ENCODE data around the gene APOBEC4. TPM values are rescaled to one million over a fixed set of nuclear protein-coding genes. Genes with fewer than 3 reads are reported as not detected.

Gene APOBEC4
- total RNA-seq, 2 donors from 2014 or later: not detected

- TF ChIP-seq CTCF (conservative IDR thresholded peaks at IDR 0.05): no peak
- Histone ChIP-seq H3K9ac (ENCODE audit: extremely low read depth, low read length, poor library complexity, severe bottlenecking) (peak overlapping the region; percentile 60), H3K4me3 (ENCODE audit: low read length) (peak overlapping the region; percentile 91), H3K36me3 (ENCODE audit: control insufficient read depth, insufficient read depth, low read length) (peaks cover 22% of the 10 kb centered on the region), H3K9me3 (ENCODE audit: control insufficient read depth, low read length) (no peaks in the 10 kb centered on the region), H3K4me1 (ENCODE audit: control insufficient read depth, insufficient read depth, low read length) (no peaks in the 10 kb centered on the region), H3K27me3 (ENCODE audit: control insufficient read depth, insufficient read depth, low read length, poor library complexity, severe bottlenecking) (peaks cover 23% of the 10 kb centered on the region), H3K27ac (ENCODE audit: low read depth, low read length) (peak overlapping the region; percentile 73)
- peak overlapping the region; percentile 100 for H3K4me3 Mint-ChIP-seq
- peaks cover 18% of the 10 kb centered on the region for H3K36me3 Mint-ChIP-seq (ENCODE audit: low read depth)
- peak overlapping the region; percentile 81 for H3K27ac Mint-ChIP-seq
- peaks cover 19% of the 10 kb centered on the region for H3K27me3 Mint-ChIP-seq (ENCODE audit: insufficient read depth)
- peaks cover 24% of the 10 kb centered on the region for H3K4me1 Mint-ChIP-seq
- DNase-seq: no peak
- H3K9me3 Mint-ChIP-seq: no peaks in the 10 kb centered on the region
- WGBS, 2 experiments (ENCODE audit: insufficient coverage in 1 of 2, insufficient read length in 1 of 2): 2 to 5% methylated on average over 4 to 10 of the region's 10 CpGs
These were observed 18.6 kb downstream of the APOBEC4 start for GRCh38 chr1:183634429-183635065.

GRCh38 chr1:183633676-183634343, 19.3 kb downstream of the APOBEC4 start:
- Mint-ChIP-seq H3K36me3 (ENCODE audit: low read depth) (peaks cover 24% of the 10 kb centered on the region), H3K4me3 (peak overlapping the region; percentile 100), H3K4me1 (peaks cover 24% of the 10 kb centered on the region), H3K27me3 (ENCODE audit: insufficient read depth) (peaks cover 19% of the 10 kb centered on the region), H3K9me3 (no peaks in the 10 kb centered on the region), H3K27ac (peak overlapping the region; percentile 20)
- H3K4me3 ChIP-seq (ENCODE audit: low read length): peak overlapping the region; percentile 91
- H3K9me3 ChIP-seq (ENCODE audit: control insufficient read depth, low read length): peaks cover 4% of the 10 kb centered on the region
- no peaks in the 10 kb centered on the region for H3K4me1 ChIP-seq (ENCODE audit: control insufficient read depth, insufficient read depth, low read length)
- TF ChIP-seq CTCF (conservative IDR thresholded peaks at IDR 0.05): peak; percentile 74
- peaks cover 29% of the 10 kb centered on the region for H3K36me3 ChIP-seq (ENCODE audit: control insufficient read depth, insufficient read depth, low read length)
- H3K27ac ChIP-seq (ENCODE audit: low read depth, low read length): no peak overlapping the region
- peak overlapping the region; percentile 60 for H3K9ac ChIP-seq (ENCODE audit: extremely low read depth, low read length, poor library complexity, severe bottlenecking)
- DNase-seq: no peak
- WGBS, 2 experiments (ENCODE audit: insufficient coverage in 1 of 2, insufficient read length in 1 of 2): 17% methylated on average over 1 of the region's 1 CpG; no CpG with 5 or more reads in 1 of the 2 experiments
- peaks cover 23% of the 10 kb centered on the region for H3K27me3 ChIP-seq (ENCODE audit: control insufficient read depth, insufficient read depth, low read length, poor library complexity, severe bottlenecking)

DNA sequence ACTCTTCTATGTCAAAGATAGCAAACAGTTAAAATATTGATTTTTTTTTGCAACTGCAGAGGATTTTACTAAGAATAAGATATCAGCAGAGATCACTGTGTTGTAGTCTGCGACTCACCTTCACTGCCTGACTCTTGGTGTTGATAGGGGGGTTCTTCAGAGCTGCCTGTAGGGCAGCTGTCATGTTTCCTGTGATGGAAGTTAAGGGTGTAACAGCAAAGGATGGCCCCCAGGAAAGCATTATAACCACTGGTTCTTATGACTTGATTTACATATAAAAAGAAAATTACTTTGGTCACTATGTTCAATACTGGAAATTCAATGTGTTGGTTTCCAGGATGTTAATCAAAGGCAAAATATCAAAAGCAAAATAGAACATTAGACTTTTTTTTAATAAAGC, 20.2 kb downstream of the APOBEC4 start:
- TF ChIP-seq CTCF (conservative IDR thresholded peaks at IDR 0.05): no peak
- Mint-ChIP-seq H3K4me1 (peaks cover 24% of the 10 kb centered on the region), H3K4me3 (peak overlapping the region; percentile 100), H3K9me3 (no peaks in the 10 kb centered on the region), H3K27ac (no peak overlapping the region), H3K27me3 (ENCODE audit: insufficient read depth) (peaks cover 14% of the 10 kb centered on the region), H3K36me3 (ENCODE audit: low read depth) (peaks cover 32% of the 10 kb centered on the region)
- Histone ChIP-seq H3K4me1 (ENCODE audit: control insufficient read depth, insufficient read depth, low read length) (no peaks in the 10 kb centered on the region), H3K4me3 (ENCODE audit: low read length) (peak overlapping the region; percentile 91), H3K36me3 (ENCODE audit: control insufficient read depth, insufficient read depth, low read length) (peaks cover 38% of the 10 kb centered on the region), H3K9ac (ENCODE audit: extremely low read depth, low read length, poor library complexity, severe bottlenecking) (no peak overlapping the region), H3K9me3 (ENCODE audit: control insufficient read depth, low read length) (peaks cover 9% of the 10 kb centered on the region), H3K27ac (ENCODE audit: low read depth, low read length) (no peak overlapping the region), H3K27me3 (ENCODE audit: control insufficient read depth, insufficient read depth, low read length, poor library complexity, severe bottlenecking) (peaks cover 17% of the 10 kb centered on the region)
- 50% methylated on average over 1 of the region's 1 CpG; no CpG with 5 or more reads in 1 of the 2 experiments for WGBS, 2 experiments (ENCODE audit: insufficient coverage in 1 of 2, insufficient read length in 1 of 2)
- no peak for DNase-seq
